Forelimb muscle (tissue), 1 donor: ENCODE results near the gene CSRP2. TPM values are rescaled to one million over a fixed set of nuclear protein-coding genes. Genes with fewer than 3 reads are reported as not detected.

ENCODE experiments used
- DNase-seq: peaks from one replicate; pipeline ENCODE4 v3.0.0-alpha.2; 2013; ENCODE audit warnings: low read depth
- polyA plus RNA-seq: library from polyadenylated mRNA; unstranded; fragments of 120-200 nt; gene quantifications from one replicate; pipeline ENCODE4 v1.2.1, GENCODE V29; 2013; ENCODE audit not compliant: insufficient read length

CSRP2 gene
- polyA plus RNA-seq, 1 donor: 28.7 TPM

DNA sequence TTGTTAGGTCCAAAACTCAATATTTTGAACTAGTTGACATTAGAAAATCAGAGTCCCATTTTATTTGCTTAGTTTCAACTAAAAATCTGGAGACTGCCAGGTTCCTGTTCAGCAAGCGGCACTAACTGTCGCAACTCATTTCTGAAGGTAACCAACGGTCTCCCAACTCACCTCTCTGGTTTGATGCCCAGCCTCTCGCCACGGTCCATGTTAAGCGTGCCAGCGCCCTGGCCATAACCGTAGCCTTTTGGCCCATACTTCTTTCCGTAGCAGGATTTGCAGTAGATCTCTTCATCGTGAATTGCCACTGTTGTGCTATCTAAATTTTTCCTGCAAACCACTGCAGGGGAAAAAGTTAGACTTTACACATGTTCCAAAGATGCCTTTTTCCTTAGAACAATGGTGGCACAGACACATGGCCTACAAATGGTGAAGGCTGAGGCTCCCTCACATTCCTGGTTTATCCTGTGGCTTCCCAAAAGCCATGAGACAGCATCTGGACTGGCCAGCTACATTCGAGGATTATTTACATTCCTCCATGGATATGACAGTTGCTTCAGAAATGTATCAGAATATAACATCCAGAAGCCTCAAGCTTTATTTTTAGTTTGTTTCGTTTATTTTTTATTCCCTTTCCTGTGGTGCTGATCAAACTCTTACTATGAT, 15.7 kb downstream of the CSRP2 start:
- no peak for DNase-seq

DNA sequence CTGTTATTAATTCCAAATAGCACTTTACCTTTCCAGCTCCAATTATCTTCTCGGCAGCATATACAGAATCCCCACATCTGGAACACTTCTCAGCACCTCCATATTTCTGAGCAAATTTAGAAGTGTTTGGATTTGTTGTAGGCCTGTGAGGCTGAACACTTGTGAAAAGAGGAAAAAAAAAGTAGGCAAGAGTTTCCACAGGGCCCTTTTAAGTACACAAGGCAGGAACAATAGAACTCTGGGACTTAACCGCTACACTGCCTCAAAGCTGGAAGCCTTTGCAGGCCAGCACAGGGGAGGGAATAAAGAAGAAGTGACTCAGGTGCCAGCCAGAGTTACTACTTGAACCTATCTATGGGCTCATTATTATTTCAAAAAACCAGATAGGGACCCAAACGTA, 18.6 kb downstream of the CSRP2 start:
- no peak for DNase-seq

DNA sequence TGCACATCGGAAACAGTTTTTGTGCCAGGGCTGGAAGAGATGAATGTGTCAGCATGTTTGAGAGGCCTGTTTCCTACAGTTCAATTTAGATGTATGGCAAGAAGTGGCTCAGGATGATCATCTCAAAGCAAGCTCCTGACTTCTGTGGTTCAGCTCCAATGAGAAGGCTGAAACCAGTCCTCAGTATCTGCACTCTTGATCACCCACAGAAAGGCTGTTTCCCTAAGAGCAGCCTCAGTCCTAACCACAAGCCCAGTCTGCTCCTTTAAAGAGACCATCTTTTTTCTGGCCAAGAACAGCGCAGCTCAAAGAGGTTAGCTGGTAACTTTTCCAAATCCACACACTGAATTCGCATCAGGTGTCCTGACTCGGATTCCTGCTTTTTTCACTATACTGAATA, 19.2 kb downstream of the CSRP2 start:
- no peak for DNase-seq

DNA sequence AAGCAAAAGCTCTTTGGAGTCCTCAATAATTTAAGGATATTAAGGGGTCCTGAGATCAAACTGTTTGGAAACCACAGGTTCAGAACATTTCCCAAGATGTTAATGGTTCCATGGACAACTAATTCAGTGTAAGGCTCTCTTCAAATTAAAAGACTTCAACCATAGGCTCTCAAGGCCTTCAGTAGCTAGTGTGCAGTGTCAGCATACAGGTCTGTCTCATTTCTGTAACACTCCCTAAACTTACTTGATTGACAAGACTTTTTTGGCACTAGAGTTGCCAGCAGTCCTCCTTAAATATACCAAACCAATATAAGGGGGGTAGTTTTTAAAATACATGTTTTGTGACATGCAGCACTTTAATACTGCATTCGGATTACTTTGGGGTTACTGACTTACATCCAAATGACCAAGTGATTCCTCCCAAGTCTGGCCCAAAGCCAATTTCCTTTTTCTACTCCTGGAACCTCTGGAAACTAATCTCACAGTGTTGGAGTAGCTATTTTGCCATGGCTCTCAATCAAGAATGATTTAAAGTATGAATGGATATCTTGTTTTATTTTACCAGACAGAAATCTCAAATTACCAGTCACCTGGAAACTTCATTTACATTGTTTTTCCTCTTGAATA, 22.7 kb downstream of the CSRP2 start:
- no peak for DNase-seq

DNA sequence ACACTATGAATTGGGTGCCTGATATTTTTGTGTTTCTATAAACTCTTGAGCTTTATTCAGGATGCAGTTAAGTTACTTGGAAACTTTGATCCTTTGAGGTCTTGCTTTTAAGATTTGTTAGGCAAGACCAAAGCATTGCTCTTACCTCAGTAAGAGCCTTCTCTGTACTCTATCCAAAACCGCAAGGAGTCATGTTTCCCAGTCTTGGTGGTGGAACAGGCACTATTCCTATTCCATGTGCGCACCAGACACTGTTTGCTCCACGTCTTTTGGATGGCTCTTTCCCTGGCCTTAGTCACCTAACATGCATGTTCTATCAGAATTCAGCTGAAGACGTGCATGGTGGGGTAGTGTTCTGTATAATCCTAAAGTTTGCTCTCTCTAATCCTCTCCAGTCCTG, 23.5 kb downstream of the CSRP2 start:
- no peak for DNase-seq

DNA sequence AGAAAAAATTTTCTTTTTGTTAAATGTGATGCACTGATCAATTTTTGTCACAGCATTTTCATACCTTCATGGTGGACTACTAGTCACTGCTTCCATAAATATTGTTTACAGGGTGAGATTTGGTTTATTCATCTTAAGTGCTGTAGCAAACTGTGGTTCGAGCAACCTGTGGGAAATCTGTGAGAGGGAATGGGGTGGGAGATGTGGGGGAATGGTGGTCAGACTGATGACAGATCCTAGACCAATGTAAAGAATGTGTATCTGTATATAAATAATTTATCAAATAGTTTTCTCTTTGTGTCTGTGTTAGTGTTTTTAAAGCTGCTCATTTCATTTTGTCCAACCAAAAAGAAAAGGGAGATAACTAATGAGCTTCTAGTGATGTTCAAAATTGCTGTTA, 26.7 kb downstream of the CSRP2 start:
- no peak for DNase-seq

DNA sequence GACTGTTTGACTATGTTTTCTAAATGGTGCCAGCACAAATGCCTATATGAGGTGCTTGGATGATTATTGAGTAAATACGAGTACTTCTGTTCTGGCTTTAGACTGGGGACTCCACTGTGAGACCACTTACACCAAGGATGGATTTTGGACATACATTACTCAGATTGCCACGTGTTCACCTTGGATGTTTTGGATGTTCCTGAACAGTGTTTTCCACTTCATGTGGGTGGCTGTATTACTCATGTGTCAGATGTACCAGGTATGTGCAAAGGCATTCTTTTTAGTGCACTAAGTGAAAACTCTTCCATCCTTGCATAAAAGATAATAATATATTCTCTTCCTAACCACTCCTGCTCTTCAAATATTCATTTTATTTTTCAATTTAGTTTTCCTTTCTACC, 30.7 kb downstream of the CSRP2 start:
- DNase-seq: no peak

DNA sequence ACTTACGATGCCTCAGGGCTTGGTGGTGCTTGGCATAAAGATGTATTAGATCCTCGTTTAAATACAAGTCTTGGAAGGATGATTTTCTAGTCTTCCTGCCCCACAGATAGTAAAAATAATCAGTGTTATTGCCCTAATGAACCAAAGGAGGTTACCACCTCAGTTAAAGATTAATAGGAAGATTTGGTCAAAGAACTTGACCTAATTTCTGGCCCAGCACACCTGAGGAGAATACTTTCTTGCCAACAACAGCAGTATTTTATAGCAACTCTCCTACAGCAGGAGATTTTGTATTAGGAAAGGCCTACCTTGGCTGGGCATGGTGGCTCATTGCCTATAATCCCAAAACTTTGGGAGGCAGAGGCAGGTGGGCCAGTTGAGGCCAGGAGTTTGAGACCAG, 31.6 kb downstream of the CSRP2 start:
- DNase-seq: no peak

DNA sequence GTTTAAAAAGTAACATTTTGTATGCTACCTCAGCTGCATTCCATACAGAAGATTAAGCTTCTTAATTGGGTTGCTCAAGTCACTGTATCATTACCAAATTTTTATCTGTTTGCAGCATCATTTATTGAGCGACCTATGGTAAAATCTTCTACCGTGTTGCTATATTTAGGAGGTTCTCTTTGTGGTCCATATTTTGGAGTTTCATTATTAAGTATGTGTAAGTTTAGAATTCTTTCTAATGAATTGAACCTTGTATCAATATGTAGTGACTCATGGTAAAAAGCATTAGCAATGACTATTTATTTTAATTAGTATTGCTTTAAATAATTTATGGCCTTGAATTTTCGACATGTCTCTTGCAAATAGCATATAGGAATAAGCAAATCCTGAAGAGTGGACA, 42.2 kb downstream of the CSRP2 start:
- no peak for DNase-seq

DNA sequence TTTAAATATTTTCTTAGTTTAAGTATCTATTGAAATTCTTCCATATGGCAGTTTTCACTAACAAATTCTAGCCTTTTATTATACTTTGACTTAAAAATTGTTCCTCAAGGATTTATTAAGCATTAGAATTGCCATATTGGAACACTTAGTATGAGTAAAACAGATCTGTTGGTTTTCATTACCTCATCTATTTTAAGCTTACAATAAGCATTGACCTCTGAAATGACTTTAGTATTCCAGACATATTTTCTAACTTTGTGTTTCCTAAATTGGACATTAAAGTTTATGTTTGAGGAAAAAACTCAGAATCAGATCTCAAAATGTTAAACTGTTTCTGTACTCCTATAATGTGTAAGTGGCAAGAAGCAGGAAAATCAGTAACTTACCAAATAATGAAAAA, 48.4 kb downstream of the CSRP2 start:
- DNase-seq: no peak

DNA sequence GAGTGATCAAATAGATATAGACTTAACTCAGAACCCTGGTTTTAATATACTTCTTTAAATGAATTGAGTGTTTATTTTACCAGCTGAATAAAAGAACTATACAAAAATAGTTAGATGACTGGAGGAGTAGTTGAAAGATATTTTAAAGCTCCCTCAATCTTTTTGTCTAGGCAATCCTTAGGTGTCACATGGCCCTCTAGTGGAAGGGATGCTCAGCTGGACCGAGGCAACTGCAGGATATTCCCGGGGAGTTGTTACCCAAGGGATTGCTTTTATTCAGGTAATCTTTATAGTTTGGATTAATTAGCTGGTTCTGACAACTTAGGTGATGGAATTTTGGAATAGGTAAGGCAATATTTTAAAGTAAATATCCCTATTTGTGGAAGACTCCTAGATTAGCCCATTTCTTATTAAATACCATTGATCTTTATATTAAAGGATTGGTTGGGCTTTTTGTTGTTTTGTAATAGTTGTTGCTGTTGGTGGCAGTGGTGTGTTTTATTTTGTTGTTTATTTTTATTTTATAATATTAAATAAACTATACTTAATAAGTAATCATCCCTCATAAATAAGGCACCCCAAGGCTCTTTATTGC, 57.8 kb downstream of the CSRP2 start:
- DNase-seq: no peak

DNA sequence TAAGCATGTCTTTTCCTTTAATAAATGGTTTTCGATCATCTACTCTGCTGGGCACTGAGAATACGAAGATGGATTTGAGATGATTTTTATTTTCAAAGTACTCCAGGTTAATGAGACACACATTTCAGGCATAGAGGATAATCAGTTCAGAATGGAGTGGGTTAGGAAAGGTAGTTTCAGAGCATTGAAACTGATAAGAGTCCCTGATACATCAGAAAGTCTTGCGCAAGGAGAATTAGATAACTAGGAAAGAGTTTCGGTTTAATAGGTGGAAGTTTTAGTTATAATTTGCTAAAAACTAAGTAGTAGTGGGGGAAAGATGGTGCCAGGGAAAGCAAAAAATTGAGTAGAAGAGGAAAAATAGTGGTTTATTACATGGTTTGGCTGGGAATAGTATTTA, 64.8 kb downstream of the CSRP2 start:
- no peak for DNase-seq

DNA sequence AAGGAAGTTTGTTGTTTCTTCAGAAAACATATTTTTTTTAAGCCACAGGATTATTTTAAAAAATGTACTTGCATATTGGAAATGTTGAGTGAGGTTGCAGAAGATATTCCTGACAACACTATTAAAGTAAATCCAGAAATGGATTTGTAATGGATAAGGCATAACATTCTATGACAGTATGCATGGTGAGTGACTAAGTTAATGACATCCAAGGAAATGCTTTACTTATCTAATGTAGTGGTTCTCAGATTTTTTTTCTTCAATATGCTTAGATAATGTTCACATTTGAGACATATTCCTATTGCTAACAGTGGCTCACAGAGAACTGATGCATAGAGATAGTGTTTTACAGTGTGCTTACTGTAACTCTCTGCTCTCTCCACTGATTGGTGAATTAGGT, 65.6 kb downstream of the CSRP2 start:
- DNase-seq: no peak

DNA sequence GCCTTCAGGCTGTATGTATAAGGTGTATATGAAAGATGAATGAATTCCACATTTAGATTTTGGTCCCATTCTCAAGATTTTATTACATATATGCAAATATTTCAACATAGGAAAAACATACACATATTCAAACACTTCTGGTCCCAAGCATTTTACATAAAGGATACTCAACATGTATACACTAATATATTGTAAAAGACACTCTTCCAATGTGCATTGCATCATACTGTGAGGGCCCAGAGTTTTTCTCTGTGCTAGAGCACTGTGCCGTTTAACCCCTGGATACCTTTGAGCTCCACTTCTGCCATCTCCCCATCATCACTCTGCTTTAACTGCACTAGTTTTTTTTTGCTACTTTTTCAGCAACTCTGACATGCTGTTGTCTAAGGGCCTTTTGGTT, 66.8 kb downstream of the CSRP2 start:
- DNase-seq: no peak

DNA sequence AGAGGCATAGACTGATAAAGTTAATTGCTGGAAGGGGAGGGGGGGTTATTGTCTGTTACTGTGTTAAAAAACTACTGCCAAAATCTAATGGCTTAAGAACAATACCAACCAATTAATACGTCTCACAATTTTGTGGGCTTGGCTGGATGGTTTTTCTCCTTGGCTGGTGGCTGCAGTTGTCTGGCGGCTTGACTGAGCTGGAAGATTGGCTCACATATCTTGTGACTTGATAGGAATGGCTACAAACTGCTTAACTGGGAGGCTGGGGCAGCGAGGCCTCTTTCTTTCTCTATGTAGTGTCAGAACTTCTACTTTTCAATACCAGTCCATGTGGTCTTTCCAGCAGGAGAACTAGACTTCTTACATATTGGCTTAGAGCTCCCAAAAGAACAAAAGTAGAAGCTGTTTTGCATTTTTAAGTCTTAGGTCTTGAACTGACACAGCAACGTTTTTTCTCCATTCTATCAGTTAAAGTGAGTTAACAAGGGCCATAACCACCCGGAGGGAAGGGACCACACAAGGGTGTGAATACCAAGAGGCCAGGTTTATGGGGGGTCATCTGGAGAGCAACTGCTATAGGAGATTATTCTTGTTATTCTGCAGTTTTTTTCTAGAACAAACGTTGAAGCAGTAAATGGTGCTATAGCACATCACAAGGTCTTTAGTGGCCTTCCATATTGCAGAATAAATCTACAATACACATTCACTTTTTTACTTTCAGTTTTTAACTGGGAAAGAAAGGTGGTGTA, 68.0 kb downstream of the CSRP2 start:
- DNase-seq: no peak

Other genes with a start within 250 kb of the CSRP2 start
- gene ZDHHC17, start 114.9 kb downstream of the CSRP2 start, polyA plus RNA-seq: 44.0 TPM
- gene E2F7, start 186.6 kb upstream of the CSRP2 start, polyA plus RNA-seq: 2.9 TPM